Stimulated activated CD4-positive, alpha-beta T cell treated with anti-CD3 and anti-CD28 coated beads, Interleukin-1b, Interleukin-23, amount 100 ng/mL, for 4 hours (primary cell): Measurements from ENCODE around the gene PDE6D.
"Not testable (repeated sequence)": the region's sequence is repeated elsewhere in the genome, so short reads cannot be mapped to it uniquely, and the experiment has no call there.

Experiments used
- DNase-seq, 2 donors: peaks; one replicate each; pipeline ENCODE4 v3.0.0-alpha.2; 2020; ENCODE audit warnings: low read depth in 2 of 2

The PDE6D gene

GRCh38 chr2:231720292-231720986 is 60.6 kb downstream of the PDE6D start:
- no peak for DNase-seq

- DNase-seq: no peak
These were observed 62.3 kb downstream of the PDE6D start for GRCh38 chr2:231718799-231719198.

GRCh38 chr2:231717281-231718171 is 63.6 kb downstream of the PDE6D start:
- DNase-seq: no peak

GRCh38 chr2:231716666-231717280 is 64.3 kb downstream of the PDE6D start:
- DNase-seq: no peak

- DNase-seq: no peak
These were observed 65.0 kb downstream of the PDE6D start for GRCh38 chr2:231715988-231716616.

GRCh38 chr2:231715499-231715837 is 65.6 kb downstream of the PDE6D start:
- no peak for DNase-seq

GRCh38 chr2:231714639-231715498 is 66.2 kb downstream of the PDE6D start:
- DNase-seq: peak; percentile 79 to 80

GRCh38 chr2:231713730-231714638 is 67.1 kb downstream of the PDE6D start:
- peak; percentile 86 to 88 for DNase-seq

GRCh38 chr2:231713406-231713729 is 67.7 kb downstream of the PDE6D start:
- DNase-seq: not testable (repeated sequence)

GRCh38 chr2:231712451-231713021 is 68.5 kb downstream of the PDE6D start:
- DNase-seq: peak; percentile 18 to 42

GRCh38 chr2:231711677-231712450 is 69.2 kb downstream of the PDE6D start:
- no peak for DNase-seq

- no peak for DNase-seq
These were observed 70.0 kb downstream of the PDE6D start for GRCh38 chr2:231710799-231711676.

GRCh38 chr2:231709981-231710798 is 70.9 kb downstream of the PDE6D start:
- peak; percentile 76 to 83 for DNase-seq

- DNase-seq: peak; percentile 22 to 45
These were observed 71.5 kb downstream of the PDE6D start for GRCh38 chr2:231709636-231709980.

- peak; percentile 46 to 50 for DNase-seq
These were observed 72.1 kb downstream of the PDE6D start for GRCh38 chr2:231708773-231709635.
